NT2/D1 (cell line): ENCODE measurements around the gene PRKG1.

ENCODE experiments used
- SUZ12 ChIP-seq: IDR thresholded peaks from 2 replicates; pipeline ENCODE4 v1.6.1; 2011; ENCODE audit not compliant: insufficient read length, insufficient read depth; ENCODE audit errors: extremely low read depth
- YY1 ChIP-seq: IDR thresholded peaks from 2 replicates; pipeline ENCODE4 v1.6.1; 2011; ENCODE audit not compliant: insufficient read length, insufficient read depth
- ZNF274 ChIP-seq: IDR thresholded peaks from 2 replicates; pipeline ENCODE4 v1.6.1; 2011; ENCODE audit warnings: mild to moderate bottlenecking, low read depth, low read length

GRCh38 chr10:51186361-51186760, 112.1 kb downstream of the PRKG1 start:
- TF ChIP-seq SUZ12 (no peak), YY1 (no peak), ZNF274 (no peak)
